Activated T-helper 1 cell treated with anti-CD3 and anti-CD28 coated beads, Interleukin-2, amount 50 U/mL, for 16 hours (primary cell): ENCODE measurements around the gene ITPR1.

ENCODE experiments used
- DNase-seq, 2 donors: peaks; one replicate each; pipeline ENCODE4 v3.0.0-alpha.2; 2020; ENCODE audit warnings: low read depth in 1 of 2, low spot score in 1 of 2

Gene ITPR1

GRCh38 chr3:4508048-4508981 is 15.2 kb downstream of the ITPR1 start:
- DNase-seq: no peak

- no peak for DNase-seq
Measured at GRCh38 chr3:4509043-4509442, 15.9 kb downstream of the ITPR1 start.

GRCh38 chr3:4509983-4510755 is 17.0 kb downstream of the ITPR1 start:
- no peak for DNase-seq

GRCh38 chr3:4511491-4512262 is 18.5 kb downstream of the ITPR1 start:
- no peak for DNase-seq

GRCh38 chr3:4512895-4513616 is 19.9 kb downstream of the ITPR1 start:
- DNase-seq: no peak

- no peak for DNase-seq
Measured at GRCh38 chr3:4514321-4514720, 21.2 kb downstream of the ITPR1 start.

GRCh38 chr3:4514916-4515315 is 21.8 kb downstream of the ITPR1 start:
- DNase-seq: no peak

GRCh38 chr3:4515916-4516579 is 22.9 kb downstream of the ITPR1 start:
- no peak for DNase-seq

- no peak for DNase-seq
Measured at GRCh38 chr3:4517093-4517492, 23.9 kb downstream of the ITPR1 start.

- no peak for DNase-seq
Measured at GRCh38 chr3:4517643-4518311, 24.6 kb downstream of the ITPR1 start.

- no peak for DNase-seq
Measured at GRCh38 chr3:4520033-4520816, 27.1 kb downstream of the ITPR1 start.

- DNase-seq: no peak
Measured at GRCh38 chr3:4522947-4523346, 29.8 kb downstream of the ITPR1 start.

GRCh38 chr3:4523710-4524698 is 30.9 kb downstream of the ITPR1 start:
- no peak for DNase-seq

- no peak for DNase-seq
Measured at GRCh38 chr3:4525560-4526223, 32.5 kb downstream of the ITPR1 start.

GRCh38 chr3:4528320-4528719 is 35.2 kb downstream of the ITPR1 start:
- DNase-seq: no peak

GRCh38 chr3:4528819-4529600 is 35.9 kb downstream of the ITPR1 start:
- no peak for DNase-seq
